Spinal cord (tissue), 10 donors: ENCODE data around the gene SYS1. TPM values are rescaled to one million over a fixed set of nuclear protein-coding genes. Genes with fewer than 3 reads are reported as not detected.
A peak's percentile ranks its signal among the peaks of the same experiment; 100 is the strongest.

Experiments
- DNase-seq, 6 donors: peaks; one replicate each; pipeline versions ENCODE4 v3.0.0 to v3.0.0-alpha.2; 2013 to 2015; ENCODE audit warnings: low spot score in 6 of 6, low read depth in 4 of 6
- H3K27ac ChIP-seq: one replicate; pipeline ENCODE4 v1.5.1; 2013; ENCODE audit warnings: low read depth, low read length, control low read depth
- H3K27me3 ChIP-seq: one replicate; pipeline ENCODE4 v1.6.1; 2013; ENCODE audit warnings: low read length; ENCODE audit not compliant: control insufficient read depth, insufficient read depth
- H3K36me3 ChIP-seq: one replicate; pipeline ENCODE4 v1.6.1; 2013; ENCODE audit warnings: low read length; ENCODE audit not compliant: control insufficient read depth, insufficient read depth
- H3K4me1 ChIP-seq: one replicate; pipeline ENCODE4 v1.6.1; 2013; ENCODE audit warnings: low read length; ENCODE audit not compliant: control insufficient read depth, insufficient read depth
- H3K4me3 ChIP-seq: one replicate; pipeline ENCODE4 v1.5.1; 2013; ENCODE audit warnings: low read depth, low read length, control low read depth
- H3K9me3 ChIP-seq: one replicate; pipeline ENCODE4 v1.6.1; 2013; ENCODE audit warnings: low read length; ENCODE audit not compliant: control insufficient read depth, insufficient read depth
- WGBS: methylation state at CpG from one replicate; pipeline ENCODE4 v1.1.5; 2013; ENCODE audit warnings: missing lambda C conversion rate; ENCODE audit not compliant: insufficient coverage; 5-methylcytosine and 5-hydroxymethylcytosine counted together
- polyA plus RNA-seq, 2 donors: library from polyadenylated mRNA; unstranded; fragments of 120-200 nt; gene quantifications; one replicate each; pipeline ENCODE4 v1.2.1, GENCODE V29; 2013; ENCODE audit not compliant: insufficient read length in 2 of 2
- total RNA-seq, 2 donors: library from RNA; depleted of rRNA in 1 of 2; stranded (reverse); fragments of 120-200 nt in 1 of 2; fragments of >200 nt in 1 of 2; gene quantifications; one replicate each; pipeline versions ENCODE4 v1.2.3 to v1.2.4, GENCODE V29; 2013 to 2014
- donor health status: healthy.

The SYS1 gene
- total and polyA plus RNA-seq, 4 donors, result 19.1 to 32.8 (median 27.6) TPM

DNA sequence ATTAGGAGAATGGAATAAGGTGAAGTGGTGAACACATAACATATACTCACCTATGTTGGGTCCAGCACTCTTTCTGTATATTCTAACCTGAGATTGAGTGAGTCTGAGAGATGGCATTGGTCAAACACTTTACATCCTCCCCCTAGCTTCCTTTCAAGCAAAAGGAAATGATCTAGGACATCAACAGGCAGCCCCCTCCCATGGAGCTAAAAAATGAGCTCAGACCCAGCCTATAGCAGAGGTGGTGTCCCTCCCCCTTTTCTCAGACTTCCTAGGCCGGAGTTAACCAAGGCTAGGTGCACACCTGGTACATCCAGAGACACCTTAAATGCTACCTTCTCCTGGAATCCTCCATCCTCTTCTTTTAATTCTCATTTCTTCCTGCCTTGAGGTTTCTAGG lies 9.2 kb upstream of the SYS1 start:
- Histone ChIP-seq H3K9me3 (no peaks in the 10 kb centered on the region), H3K27ac (no peak overlapping the region), H3K4me1 (no peaks in the 10 kb centered on the region), H3K36me3 (no peaks in the 10 kb centered on the region), H3K4me3 (no peak overlapping the region), H3K27me3 (peaks cover 2% of the 10 kb centered on the region)
- DNase-seq, result no peak
- 89% methylated on average over 1 of the region's 1 CpG for WGBS

- DNase-seq, result no peak
- Histone ChIP-seq H3K27ac (no peak overlapping the region), H3K4me1 (no peaks in the 10 kb centered on the region), H3K27me3 (peaks cover 2% of the 10 kb centered on the region), H3K36me3 (no peaks in the 10 kb centered on the region), H3K9me3 (no peaks in the 10 kb centered on the region), H3K4me3 (no peak overlapping the region)
- WGBS, result 67% methylated on average over 5 of the region's 9 CpGs
Measured at GRCh38 chr20:45354423-45355208, 8.3 kb upstream of the SYS1 start.

DNA sequence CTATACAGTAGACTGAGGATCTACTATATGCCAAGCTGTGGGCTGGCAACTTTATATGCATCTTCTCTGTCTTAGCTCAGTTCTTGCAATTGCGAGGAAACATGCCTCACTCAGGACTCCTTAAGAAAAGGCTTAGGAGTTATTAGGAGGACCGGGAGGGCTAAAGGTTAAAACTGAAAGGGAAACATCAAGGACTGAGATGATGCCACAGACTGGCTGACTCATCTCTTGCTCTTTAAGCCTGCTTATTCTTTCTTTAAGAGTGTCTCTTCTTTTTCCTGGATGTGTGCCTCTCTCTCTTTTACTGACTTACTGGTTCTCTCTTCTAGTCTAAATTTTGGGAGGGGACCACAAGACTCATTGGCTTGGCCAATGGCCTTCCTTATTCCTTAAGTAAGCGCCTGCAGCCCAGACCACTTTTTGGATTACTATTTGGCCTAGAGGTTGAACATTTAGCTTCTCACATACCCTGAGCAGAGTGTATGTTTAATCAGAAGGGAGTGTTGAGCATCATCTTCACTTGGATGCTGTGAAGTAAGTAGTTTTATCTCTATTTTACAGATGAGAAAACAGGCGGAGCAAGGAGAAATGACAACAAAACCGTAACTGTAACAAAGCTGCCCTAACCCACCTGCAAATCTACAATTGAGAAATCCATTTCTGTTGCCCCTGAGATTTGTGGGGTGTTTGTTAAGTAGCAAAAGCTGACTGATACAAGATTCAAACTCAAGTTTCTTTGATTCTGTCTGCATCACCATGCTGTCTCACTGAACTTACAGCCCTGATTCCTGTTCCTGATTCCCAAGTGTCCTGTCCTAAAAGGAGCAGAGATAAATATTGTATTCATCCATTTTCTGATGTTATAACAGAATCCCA lies 7.5 kb upstream of the SYS1 start:
- Histone ChIP-seq H3K27ac (no peak overlapping the region), H3K9me3 (no peaks in the 10 kb centered on the region), H3K27me3 (peaks cover 2% of the 10 kb centered on the region), H3K4me1 (no peaks in the 10 kb centered on the region), H3K4me3 (no peak overlapping the region), H3K36me3 (no peaks in the 10 kb centered on the region)
- 78% methylated on average over 2 of the region's 5 CpGs for WGBS
- no peak for DNase-seq

GRCh38 chr20:45358282-45359068 lies 4.5 kb upstream of the SYS1 start:
- Histone ChIP-seq H3K4me3 (no peak overlapping the region), H3K4me1 (peaks cover 6% of the 10 kb centered on the region), H3K27me3 (no peaks in the 10 kb centered on the region), H3K27ac (no peak overlapping the region), H3K9me3 (no peaks in the 10 kb centered on the region), H3K36me3 (no peaks in the 10 kb centered on the region)
- 47% methylated on average over 8 of the region's 10 CpGs for WGBS
- no peak for DNase-seq

DNA sequence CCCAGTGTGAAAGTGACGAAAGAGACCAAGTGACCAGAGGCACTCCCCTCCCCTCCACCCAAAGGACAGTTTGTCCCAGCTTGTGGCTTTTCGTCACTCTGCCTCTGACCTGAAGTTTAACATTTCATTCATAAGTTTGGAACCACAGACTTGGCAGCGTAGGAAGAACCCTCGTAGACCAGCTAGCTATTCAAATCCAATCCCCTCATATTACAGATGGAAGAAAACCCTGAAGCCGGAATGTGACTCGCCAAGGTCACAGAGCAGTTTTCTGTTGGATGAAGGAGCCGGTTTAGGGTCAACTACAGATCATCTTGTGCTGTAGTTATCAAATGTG lies 3.9 kb upstream of the SYS1 start:
- no peaks in the 10 kb centered on the region for H3K27me3 ChIP-seq
- WGBS, result 86% methylated on average over 2 of the region's 7 CpGs
- no peak overlapping the region for H3K27ac ChIP-seq
- H3K4me3 ChIP-seq, result no peak overlapping the region
- DNase-seq, result no peak
- peaks cover 11% of the 10 kb centered on the region for H3K4me1 ChIP-seq
- H3K36me3 ChIP-seq, result no peaks in the 10 kb centered on the region
- no peaks in the 10 kb centered on the region for H3K9me3 ChIP-seq

GRCh38 chr20:45359406-45360148 lies 3.4 kb upstream of the SYS1 start:
- no peaks in the 10 kb centered on the region for H3K9me3 ChIP-seq
- H3K36me3 ChIP-seq, result no peaks in the 10 kb centered on the region
- H3K4me3 ChIP-seq, result no peak overlapping the region
- H3K27ac ChIP-seq, result no peak overlapping the region
- H3K27me3 ChIP-seq, result no peaks in the 10 kb centered on the region
- DNase-seq, result no peak
- peaks cover 14% of the 10 kb centered on the region for H3K4me1 ChIP-seq
- WGBS, result 87% methylated on average over 9 of the region's 9 CpGs

DNA sequence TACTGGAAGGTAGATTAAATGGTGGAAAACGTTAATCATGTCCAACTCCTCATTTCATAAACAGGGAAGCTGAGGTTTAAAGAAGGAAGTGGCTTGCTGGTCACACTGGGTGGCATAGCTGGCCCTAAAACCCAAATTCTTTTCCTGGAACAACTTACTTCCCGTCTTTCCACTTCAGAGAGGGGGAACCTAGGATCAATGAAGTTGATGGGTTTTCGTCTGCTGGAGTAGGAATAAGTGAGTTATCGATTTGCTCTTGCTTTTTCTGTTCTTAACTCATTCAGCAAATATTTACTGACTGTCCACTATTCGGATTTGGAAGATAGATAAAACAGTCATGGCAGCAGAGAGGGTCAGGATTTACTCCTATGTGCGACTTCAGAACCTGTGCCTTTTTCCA lies 1.2 kb upstream of the SYS1 start:
- peaks cover 14% of the 10 kb centered on the region for H3K4me1 ChIP-seq
- WGBS, result 100% methylated on average over 1 of the region's 6 CpGs
- H3K27me3 ChIP-seq, result no peaks in the 10 kb centered on the region
- DNase-seq, result no peak
- H3K4me3 ChIP-seq, result no peak overlapping the region
- H3K27ac ChIP-seq, result no peak overlapping the region
- H3K36me3 ChIP-seq, result peaks cover 12% of the 10 kb centered on the region
- no peaks in the 10 kb centered on the region for H3K9me3 ChIP-seq

DNA sequence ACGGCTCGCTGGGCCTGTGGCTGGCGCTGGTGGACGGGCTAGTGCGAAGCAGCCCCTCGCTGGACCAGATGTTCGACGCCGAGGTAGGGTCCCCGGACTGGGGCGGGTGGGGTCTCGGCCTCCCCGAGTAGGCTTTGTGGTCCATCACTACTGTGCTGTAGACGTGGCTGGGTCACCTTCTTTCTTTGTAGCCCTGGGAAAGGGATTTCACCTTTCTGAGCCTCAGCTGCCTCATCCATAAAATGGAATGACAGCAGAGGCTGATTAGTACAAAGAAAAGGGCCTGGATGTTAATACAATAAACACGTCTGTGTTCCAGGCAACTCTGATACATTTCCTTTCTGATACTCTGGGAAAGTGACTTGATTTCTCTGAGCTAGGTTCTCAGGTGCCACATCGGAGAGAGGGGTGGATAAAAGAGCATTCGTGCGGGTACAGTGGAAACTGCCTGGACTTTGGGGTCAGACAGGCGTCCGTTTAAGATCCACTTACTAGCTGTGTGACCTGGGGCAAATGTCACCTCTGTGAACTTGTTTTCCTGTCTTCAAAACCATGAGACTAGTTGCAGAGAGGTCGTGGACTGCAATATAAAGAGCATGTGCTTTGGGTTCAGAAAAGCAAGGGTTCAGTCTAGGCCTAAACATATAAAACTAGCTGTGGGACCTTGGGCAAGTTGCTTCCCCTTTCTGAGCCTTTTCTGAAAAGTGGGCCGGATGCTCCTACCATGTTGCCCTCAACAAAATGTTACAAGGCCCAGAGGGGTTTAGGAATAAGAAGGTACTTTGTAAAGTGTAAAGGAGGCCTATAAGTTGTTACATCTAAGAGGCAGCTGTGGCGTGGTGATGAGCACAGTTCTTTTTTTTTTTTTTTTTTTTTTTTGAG lies 896 bp downstream of the SYS1 start:
- Histone ChIP-seq H3K27me3 (no peaks in the 10 kb centered on the region), H3K9me3 (no peaks in the 10 kb centered on the region), H3K4me1 (peaks cover 14% of the 10 kb centered on the region), H3K27ac (peak overlapping the region; percentile 96), H3K4me3 (peak overlapping the region; percentile 90), H3K36me3 (peaks cover 23% of the 10 kb centered on the region)
- 21% methylated on average over 17 of the region's 23 CpGs for WGBS
- DNase-seq, result no peak
